ENCODE measurements around the gene TMEM225B.

DNA sequence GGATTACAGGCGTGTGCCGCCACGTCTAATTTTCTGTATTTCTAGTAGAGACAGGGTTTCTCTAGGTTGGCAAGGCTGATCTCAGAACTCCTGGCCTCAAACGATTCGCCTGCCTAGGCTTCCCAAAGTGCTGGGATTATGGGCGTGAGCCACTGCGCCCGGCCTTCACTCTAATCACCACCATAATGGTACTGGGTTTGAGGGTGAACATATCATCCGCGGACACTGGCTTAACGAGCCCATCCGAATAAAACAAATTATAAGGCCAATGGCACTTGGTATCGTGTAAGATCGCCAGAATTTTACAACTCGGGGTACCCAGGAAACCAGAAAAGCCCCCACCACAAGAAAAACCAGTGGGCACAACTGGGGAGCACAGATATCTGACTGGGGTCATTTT lies 46.7 kb upstream of the TMEM225B start:
- TF ChIP-seq, protein P1, sequence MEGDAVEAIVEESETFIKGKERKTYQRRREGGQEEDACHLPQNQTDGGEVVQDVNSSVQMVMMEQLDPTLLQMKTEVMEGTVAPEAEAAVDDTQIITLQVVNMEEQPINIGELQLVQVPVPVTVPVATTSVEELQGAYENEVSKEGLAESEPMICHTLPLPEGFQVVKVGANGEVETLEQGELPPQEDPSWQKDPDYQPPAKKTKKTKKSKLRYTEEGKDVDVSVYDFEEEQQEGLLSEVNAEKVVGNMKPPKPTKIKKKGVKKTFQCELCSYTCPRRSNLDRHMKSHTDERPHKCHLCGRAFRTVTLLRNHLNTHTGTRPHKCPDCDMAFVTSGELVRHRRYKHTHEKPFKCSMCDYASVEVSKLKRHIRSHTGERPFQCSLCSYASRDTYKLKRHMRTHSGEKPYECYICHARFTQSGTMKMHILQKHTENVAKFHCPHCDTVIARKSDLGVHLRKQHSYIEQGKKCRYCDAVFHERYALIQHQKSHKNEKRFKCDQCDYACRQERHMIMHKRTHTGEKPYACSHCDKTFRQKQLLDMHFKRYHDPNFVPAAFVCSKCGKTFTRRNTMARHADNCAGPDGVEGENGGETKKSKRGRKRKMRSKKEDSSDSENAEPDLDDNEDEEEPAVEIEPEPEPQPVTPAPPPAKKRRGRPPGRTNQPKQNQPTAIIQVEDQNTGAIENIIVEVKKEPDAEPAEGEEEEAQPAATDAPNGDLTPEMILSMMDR (conservative IDR thresholded peaks at IDR 0.05 in 1 of 2, IDR thresholded peaks at IDR 0.05 in 1 of 2; ENCODE audit: extremely low read depth in 1 of 2, insufficient read depth in 1 of 2, low read depth in 1 of 2, low read length in 2 of 2) = no peak
- TF ChIP-seq EZH2 (IDR thresholded peaks at IDR 0.05; ENCODE audit: borderline replicate concordance, low read length) = no peak

Measured in mammary epithelial cell (primary cell).